NT2/D1 (cell line): ENCODE data around the gene FANCM.

Source experiments
- SUZ12 ChIP-seq: IDR thresholded peaks from 2 replicates; pipeline ENCODE4 v1.6.1; 2011; ENCODE audit not compliant: insufficient read length, insufficient read depth; ENCODE audit errors: extremely low read depth
- YY1 ChIP-seq: IDR thresholded peaks from 2 replicates; pipeline ENCODE4 v1.6.1; 2011; ENCODE audit not compliant: insufficient read length, insufficient read depth
- ZNF274 ChIP-seq: IDR thresholded peaks from 2 replicates; pipeline ENCODE4 v1.6.1; 2011; ENCODE audit warnings: mild to moderate bottlenecking, low read depth, low read length

DNA sequence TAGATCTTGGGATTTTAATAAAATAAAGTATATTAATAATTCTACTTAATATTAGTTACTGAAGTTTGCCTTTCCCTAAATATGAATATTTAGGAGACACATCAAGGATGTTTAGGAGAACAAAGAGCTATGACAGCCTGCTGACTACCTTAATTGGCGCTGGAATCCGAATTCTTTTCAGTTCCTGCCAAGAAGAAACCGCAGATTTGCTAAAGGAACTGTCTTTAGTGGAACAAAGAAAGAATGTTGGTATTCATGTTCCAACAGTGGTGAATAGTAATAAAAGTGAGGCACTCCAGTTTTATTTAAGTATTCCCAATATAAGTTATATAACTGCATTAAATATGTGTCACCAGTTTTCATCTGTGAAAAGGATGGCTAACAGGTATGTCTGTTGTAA, 62.8 kb downstream of the FANCM start:
- TF ChIP-seq YY1 (no peak), ZNF274 (no peak), SUZ12 (no peak)
